Body of pancreas (tissue), 4 donors: ENCODE measurements around the gene OTOGL. TPM values are rescaled to one million over a fixed set of nuclear protein-coding genes. Genes with fewer than 3 reads are reported as not detected.
"Not testable (repeated sequence)": the region's sequence is repeated elsewhere in the genome, so short reads cannot be mapped to it uniquely, and the experiment has no call there.

ENCODE experiments used
- ATAC-seq: fragments of 150-250 bp; one replicate; pipeline ENCODE4 v1.9.1; 2016
- DNase-seq, 4 donors: peaks; one replicate each; pipeline ENCODE4 v3.0.0-alpha.2; 2019
- H3K27ac ChIP-seq, 4 donors: fragments of 200-600 bp; sonication (generic); 1 replicate in 3 of 4; 2 replicates in 1 of 4; pipeline versions ENCODE4 v1.5.1 to v1.6.1; 2016 to 2019; ENCODE audit warnings: mild to moderate bottlenecking in 1 of 4, mixed read lengths in 1 of 4, moderate library complexity in 1 of 4
- H3K27me3 ChIP-seq, 2 donors: fragments of 200-600 bp; sonication (generic); one replicate each; pipeline ENCODE4 v1.6.0; 2016; ENCODE audit warnings: mild to moderate bottlenecking in 1 of 2
- H3K36me3 ChIP-seq, 2 donors: fragments of 200-600 bp; sonication (generic); replicated peaks in 1 of 2; 2 replicates each; pipeline ENCODE4 v1.5.1; 2016; ENCODE audit warnings: low read depth in 2 of 2; ENCODE audit not compliant: insufficient read depth in 1 of 2
- H3K4me1 ChIP-seq: fragments of 200-600 bp; sonication (generic); one replicate; pipeline ENCODE4 v1.6.0; 2016
- H3K4me3 ChIP-seq, 2 donors: fragments of 200-600 bp; sonication (generic); 1 replicate in 1 of 2; 2 replicates in 1 of 2; pipeline ENCODE4 v1.5.1; 2016 to 2019
- H3K9me3 ChIP-seq, 3 donors: fragments of 200-600 bp; sonication (generic); 1 replicate in 2 of 3; 2 replicates in 1 of 3; pipeline ENCODE4 v1.5.1; 2016
- POLR2A ChIP-seq, 3 donors: fragments of 450-650 bp; IDR thresholded peaks; one replicate each; pipeline ENCODE4 v1.6.1; 2016; ENCODE audit warnings: antibody characterized with exemption in 3 of 3, mild to moderate bottlenecking in 2 of 3
- WGBS, 2 donors: methylation state at CpG; one replicate each; pipeline ENCODE4 v1.1.5; 2017; 5-methylcytosine and 5-hydroxymethylcytosine counted together
- intact Hi-C: fragments of 100-400 bp; cut with DNase I; formaldehyde crosslinking; loops from one replicate; pipeline ENCODE4 v1.15.1; 2023
- total RNA-seq, 2 donors: library from RNA; depleted of rRNA; stranded (reverse); fragments of >200 nt; gene quantifications; one replicate each; pipeline ENCODE4 v1.1.0, GENCODE V29; 2016
- TF ChIP-seq, protein P1 (sequence below), 7 experiments: fragments of 450-650 bp in 4 of 7; fragments of 200-600 bp in 3 of 7; sonication (generic) in 3 of 7; IDR thresholded peaks; one replicate each; pipeline ENCODE4 v1.5.1; 2016 to 2019; ENCODE audit warnings: antibody characterized with exemption in 7 of 7

The OTOGL gene
- total RNA-seq, 2 donors from 2014 or later = 0.26 to 0.33 TPM

- no peaks in the 10 kb centered on the region for H3K4me1 ChIP-seq
- no peak overlapping the region for H3K27ac ChIP-seq
- ATAC-seq (no peak), DNase-seq (no peak)
- H3K9me3 ChIP-seq = no peaks in the 10 kb centered on the region
- no peak for TF ChIP-seq POLR2A (IDR thresholded peaks at IDR 0.05)
- TF ChIP-seq, protein P1, sequence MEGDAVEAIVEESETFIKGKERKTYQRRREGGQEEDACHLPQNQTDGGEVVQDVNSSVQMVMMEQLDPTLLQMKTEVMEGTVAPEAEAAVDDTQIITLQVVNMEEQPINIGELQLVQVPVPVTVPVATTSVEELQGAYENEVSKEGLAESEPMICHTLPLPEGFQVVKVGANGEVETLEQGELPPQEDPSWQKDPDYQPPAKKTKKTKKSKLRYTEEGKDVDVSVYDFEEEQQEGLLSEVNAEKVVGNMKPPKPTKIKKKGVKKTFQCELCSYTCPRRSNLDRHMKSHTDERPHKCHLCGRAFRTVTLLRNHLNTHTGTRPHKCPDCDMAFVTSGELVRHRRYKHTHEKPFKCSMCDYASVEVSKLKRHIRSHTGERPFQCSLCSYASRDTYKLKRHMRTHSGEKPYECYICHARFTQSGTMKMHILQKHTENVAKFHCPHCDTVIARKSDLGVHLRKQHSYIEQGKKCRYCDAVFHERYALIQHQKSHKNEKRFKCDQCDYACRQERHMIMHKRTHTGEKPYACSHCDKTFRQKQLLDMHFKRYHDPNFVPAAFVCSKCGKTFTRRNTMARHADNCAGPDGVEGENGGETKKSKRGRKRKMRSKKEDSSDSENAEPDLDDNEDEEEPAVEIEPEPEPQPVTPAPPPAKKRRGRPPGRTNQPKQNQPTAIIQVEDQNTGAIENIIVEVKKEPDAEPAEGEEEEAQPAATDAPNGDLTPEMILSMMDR (IDR thresholded peaks at IDR 0.05) = no peak
- intact Hi-C loops = no loop called here
- 50% methylated on average over 1 of the region's 1 CpG for whole genome bisulfite sequencing, 2 donors
- no peaks in the 10 kb centered on the region for H3K36me3 ChIP-seq
- no peaks in the 10 kb centered on the region for H3K27me3 ChIP-seq
- H3K4me3 ChIP-seq = no peak overlapping the region
Measured at GRCh38 chr12:80293347-80293746, 194.0 kb downstream of the OTOGL start.

DNA sequence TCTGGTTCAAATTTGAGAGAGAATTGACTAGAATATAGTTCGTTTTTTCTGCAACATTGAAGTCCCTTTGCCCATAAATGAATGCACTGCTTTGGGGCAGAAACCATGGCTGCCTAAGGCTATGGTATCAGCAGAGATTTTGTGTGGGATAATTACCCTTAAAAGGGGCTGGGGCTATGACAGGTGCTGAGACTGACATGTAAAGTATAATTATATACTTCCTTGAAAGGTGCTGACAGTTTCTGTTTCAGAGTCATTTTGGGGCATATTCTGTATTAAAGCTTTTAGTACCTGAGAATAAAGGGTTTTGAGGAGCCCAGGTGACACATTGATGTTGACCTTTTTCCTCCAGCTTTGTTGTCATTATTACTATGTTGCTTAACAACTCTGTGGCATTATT lies 194.4 kb downstream of the OTOGL start:
- Histone ChIP-seq H3K27ac (no peak overlapping the region), H3K4me3 (no peak overlapping the region), H3K4me1 (no peaks in the 10 kb centered on the region), H3K27me3 (no peaks in the 10 kb centered on the region), H3K9me3 (no peaks in the 10 kb centered on the region), H3K36me3 (no peaks in the 10 kb centered on the region)
- DNase-seq = no peak
- WGBS, 2 donors = 15 to 33% methylated on average over 1 of the region's 1 CpG
- no peak for ATAC-seq
- no peak for TF ChIP-seq POLR2A (IDR thresholded peaks at IDR 0.05)
- TF ChIP-seq, protein P1 (IDR thresholded peaks at IDR 0.05) = no peak
- intact Hi-C loops = no loop called here

DNA sequence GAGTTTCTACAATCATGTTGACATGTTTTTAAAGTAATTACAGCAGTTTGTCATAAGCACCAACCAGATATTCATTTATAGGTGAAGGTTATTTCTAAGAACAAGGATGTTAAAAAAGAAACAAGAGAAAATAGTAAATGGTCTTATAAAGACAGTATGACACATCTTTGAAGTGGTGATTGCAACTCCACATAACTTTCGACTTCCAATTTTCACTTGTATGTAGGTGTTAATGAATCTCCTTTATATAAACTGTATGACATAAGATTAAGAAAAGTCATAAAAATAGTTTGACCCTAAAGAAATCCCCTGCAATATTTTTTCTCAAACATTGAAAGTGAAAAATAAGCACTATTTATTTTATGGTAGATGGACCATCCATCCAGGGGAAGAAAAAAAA lies 199.9 kb downstream of the OTOGL start:
- Histone ChIP-seq H3K36me3 (no peaks in the 10 kb centered on the region), H3K9me3 (no peaks in the 10 kb centered on the region), H3K27me3 (no peaks in the 10 kb centered on the region), H3K4me3 (no peak overlapping the region), H3K27ac (no peak overlapping the region), H3K4me1 (no peaks in the 10 kb centered on the region)
- ATAC-seq (no peak), DNase-seq (no peak)
- intact Hi-C loops = no loop called here
- 65 to 69% methylated on average over 1 of the region's 1 CpG for WGBS, 2 donors
- TF ChIP-seq, protein P1 (IDR thresholded peaks at IDR 0.05) = no peak
- TF ChIP-seq POLR2A (IDR thresholded peaks at IDR 0.05) = no peak

DNA sequence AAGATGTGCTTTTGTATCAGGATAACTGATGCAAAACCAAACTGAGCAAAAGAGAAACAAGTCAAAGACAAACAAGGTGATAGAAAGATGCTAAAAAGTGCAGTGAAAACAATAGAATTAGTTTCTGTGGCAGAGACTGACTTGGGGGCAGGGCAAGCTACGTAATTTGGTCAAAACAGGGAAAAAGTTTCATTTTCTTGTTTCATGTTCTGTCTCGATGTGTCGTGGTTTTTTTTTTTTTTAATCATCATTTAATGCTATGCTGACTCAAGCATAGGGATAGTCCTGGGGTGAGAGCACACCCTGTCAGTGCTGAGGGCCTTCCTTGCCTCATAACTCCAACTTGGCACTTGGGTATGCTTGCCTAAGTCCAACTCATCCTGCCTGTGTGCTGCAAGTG lies 200.6 kb downstream of the OTOGL start:
- intact Hi-C loops = no loop called here
- TF ChIP-seq, protein P1 (IDR thresholded peaks at IDR 0.05) = no peak
- no peak for TF ChIP-seq POLR2A (IDR thresholded peaks at IDR 0.05)

GRCh38 chr12:80307436-80307835 lies 208.1 kb downstream of the OTOGL start:
- H3K4me3 ChIP-seq, ATAC-seq, H3K36me3 ChIP-seq, DNase-seq, H3K27me3 ChIP-seq, H3K27ac ChIP-seq, H3K9me3 ChIP-seq, H3K4me1 ChIP-seq, intact Hi-C loops: not testable (repeated sequence)
- 94% methylated on average over 11 of the region's 27 CpGs; no CpG with 5 or more reads in 1 of the 2 donors for WGBS, 2 donors

More for the DNA sequence above, 200.6 kb downstream of the OTOGL start:
- no peak overlapping the region for H3K4me3 ChIP-seq
- no peaks in the 10 kb centered on the region for H3K36me3 ChIP-seq
- no peaks in the 10 kb centered on the region for H3K4me1 ChIP-seq
- H3K27me3 ChIP-seq = no peaks in the 10 kb centered on the region
- 80% methylated on average over 3 of the region's 3 CpGs for WGBS, 2 donors
- no peak overlapping the region for H3K27ac ChIP-seq
- H3K9me3 ChIP-seq = no peaks in the 10 kb centered on the region
- ATAC-seq = no peak
- DNase-seq = no peak
